ENCODE results near the gene CD70. TPM values are rescaled to one million over a fixed set of nuclear protein-coding genes. Genes with fewer than 3 reads are reported as not detected.
"Not testable (repeated sequence)": the region's sequence is repeated elsewhere in the genome, so short reads cannot be mapped to it uniquely, and the experiment has no call there.

The CD70 gene, protein sequence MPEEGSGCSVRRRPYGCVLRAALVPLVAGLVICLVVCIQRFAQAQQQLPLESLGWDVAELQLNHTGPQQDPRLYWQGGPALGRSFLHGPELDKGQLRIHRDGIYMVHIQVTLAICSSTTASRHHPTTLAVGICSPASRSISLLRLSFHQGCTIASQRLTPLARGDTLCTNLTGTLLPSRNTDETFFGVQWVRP
- 131 and 143 TPM in 2 replicates for total RNA-seq (2014; rRNA removed; shearing (Covaris generic))

- DNase-seq (ENCODE audit: low spot score), result peak; percentile 19
- in situ Hi-C loops (cut with HindIII; ENCODE audit: low sequenced_read_pairs), result no loop called here
Measured at GRCh38 chr19:6590827-6591319, at the start of gene CD70. TSS of gene CD70 (minus strand) at chr19:6591150. CDS start at chr19:6591002, 148 bp downstream.

DNA sequence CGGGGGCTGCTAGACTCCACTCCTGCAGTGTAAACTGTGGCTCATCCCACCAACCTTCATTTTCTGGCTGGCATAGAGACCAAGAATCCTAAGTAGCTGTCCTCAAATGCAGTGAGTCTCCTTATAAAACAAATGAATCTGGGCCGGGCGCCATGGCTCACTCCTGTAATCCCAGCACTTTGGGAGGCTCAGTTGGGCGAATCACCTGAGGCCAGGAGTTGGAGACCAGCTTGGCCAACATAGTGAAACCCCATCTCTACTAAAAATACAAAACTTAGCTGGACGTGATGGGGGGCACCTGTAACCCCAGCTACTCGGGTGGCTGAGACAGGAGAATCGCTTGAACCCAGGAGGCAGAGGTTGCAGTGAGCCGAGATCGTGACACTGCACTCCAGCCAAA, 49.4 kb upstream of the CD70 start:
- DNase-seq (ENCODE audit: low spot score); in situ Hi-C loops (cut with HindIII; ENCODE audit: low sequenced_read_pairs): not testable (repeated sequence)

DNA sequence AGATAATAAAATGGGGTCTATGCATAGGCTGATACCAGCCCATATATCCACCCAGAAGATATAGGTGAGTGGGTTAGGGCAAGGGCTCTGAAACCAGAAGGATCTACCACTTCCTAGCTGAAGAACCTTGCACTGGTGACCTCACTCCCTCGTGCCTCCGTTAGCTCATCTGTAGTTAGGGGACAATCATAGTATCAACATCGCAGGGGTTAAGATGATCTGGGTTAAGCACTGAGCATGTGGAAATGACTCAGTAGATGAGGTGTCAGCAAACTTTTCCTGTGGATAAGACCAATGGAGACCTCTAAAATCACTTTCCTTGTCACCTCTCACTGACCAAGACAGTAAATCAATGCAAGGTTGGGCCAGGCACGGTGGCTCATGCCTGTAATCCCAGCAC, 48.5 kb upstream of the CD70 start:
- DNase-seq (ENCODE audit: low spot score), result no peak
- in situ Hi-C loops (cut with HindIII; ENCODE audit: low sequenced_read_pairs), result no loop called here

DNA sequence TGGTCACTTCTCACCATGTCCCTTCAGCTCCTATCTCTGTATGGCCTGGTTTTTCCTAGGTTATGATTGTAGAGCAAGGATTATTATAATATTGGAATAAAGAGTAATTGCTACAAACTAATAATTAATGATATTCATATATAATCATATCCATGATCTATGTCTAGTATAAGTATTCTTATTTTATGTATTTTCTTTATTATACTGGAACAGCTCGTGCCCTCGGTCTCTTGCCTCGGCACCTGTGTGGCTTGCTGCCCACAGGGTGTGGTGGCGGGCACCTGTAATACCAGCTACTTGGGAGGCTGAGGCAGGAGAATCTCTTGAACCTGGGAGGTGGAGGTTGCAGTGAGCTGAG, 42.5 kb upstream of the CD70 start:
- DNase-seq (ENCODE audit: low spot score), result not testable (repeated sequence)

DNA sequence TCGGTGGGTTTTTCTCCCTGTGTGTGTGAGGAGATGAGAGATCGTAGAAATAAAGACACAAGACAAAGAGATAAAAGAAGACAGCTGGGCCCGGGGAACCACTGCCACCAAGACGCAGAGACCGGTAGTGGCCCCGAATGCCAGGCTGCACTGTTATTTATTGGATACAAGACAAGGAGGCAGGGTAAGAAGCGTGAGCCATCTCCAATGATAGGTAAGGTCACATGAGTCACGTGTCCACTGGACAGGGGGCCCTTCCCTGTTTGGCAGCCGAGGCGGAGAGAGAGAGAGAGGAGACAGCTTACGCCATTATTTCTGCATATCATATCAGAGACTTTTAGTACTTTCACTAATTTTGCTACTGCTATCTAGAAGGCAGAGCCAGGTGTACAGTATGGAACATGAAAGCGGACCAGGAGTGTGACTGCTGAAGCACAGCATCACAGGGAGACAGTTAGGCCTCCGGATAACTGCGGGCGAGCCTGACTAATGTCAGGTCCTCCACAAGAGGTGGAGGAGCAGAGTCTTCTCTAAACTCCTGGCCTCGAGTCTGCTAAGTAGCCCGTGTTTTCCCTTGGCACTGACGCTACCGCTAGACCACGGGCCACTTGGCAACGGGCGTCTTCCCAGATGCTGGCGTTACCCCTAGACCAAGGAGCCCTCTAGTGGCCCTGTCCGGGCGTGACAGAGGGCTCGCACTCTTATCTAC, 42.0 kb upstream of the CD70 start:
- DNase-seq (ENCODE audit: low spot score), result peak; percentile 76
- in situ Hi-C loops (cut with HindIII; ENCODE audit: low sequenced_read_pairs), result not testable (repeated sequence)

More for the DNA sequence above, 42.5 kb upstream of the CD70 start:
- in situ Hi-C loops (cut with HindIII; ENCODE audit: low sequenced_read_pairs), result not testable (repeated sequence)

DNA sequence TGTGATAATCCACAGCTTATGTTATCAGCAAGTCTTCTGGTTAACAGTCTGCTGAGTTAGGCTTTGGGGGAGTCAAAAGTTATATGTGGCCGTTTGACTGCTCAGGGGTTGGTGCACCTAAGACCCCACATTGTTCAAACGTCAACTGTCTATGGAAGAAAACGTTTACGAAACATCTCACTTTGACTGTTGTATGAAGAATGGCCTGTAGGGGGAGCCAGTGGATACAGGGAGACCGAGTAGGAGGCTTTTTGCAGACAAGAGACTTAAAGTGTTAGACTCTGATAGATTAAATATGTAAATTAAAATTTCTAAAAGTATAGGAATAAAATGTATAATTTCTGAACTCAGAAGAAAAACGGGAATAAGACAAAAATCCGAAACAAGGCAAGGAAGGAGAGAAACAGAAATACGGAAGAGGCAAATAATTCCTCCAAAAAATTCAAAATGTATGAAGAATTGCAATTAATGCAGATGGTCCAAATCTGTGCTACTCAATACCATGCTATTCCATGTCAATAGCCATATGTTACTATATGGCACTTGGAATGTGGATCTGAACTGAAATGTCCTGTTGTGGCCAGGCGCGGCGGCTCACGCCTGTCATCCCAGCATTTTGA, 41.2 kb upstream of the CD70 start:
- DNase-seq (ENCODE audit: low spot score), result peak; percentile 79
- in situ Hi-C loops (cut with HindIII; ENCODE audit: low sequenced_read_pairs), result no loop called here

GRCh38 chr19:6626764-6627163, 35.8 kb upstream of the CD70 start:
- in situ Hi-C loops (cut with HindIII; ENCODE audit: low sequenced_read_pairs), result no loop called here
- no peak for DNase-seq (ENCODE audit: low spot score)

DNA sequence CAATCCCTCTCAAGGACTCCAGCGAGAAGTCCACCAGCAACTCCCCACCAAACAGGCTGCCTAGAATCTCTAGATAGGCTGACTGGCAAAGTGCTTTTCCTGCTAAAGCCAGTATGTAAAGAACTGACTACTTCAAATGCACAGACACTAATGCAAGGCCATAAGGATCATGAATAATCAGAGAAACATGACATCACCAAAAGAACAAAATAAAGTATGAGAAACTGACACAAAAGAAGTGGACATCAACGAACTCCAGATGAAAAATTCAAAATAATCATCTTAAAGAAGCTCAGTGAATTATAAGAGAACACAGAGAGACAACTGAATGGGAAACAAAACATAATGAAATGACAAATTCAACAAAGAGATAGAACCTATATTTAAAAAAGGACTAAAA, 26.4 kb upstream of the CD70 start:
- in situ Hi-C loops (cut with HindIII; ENCODE audit: low sequenced_read_pairs), result no loop called here
- DNase-seq (ENCODE audit: low spot score), result no peak

GRCh38 chr19:6616011-6616410, 25.1 kb upstream of the CD70 start:
- no peak for DNase-seq (ENCODE audit: low spot score)
- in situ Hi-C loops (cut with HindIII; ENCODE audit: low sequenced_read_pairs), result no loop called here

GRCh38 chr19:6613711-6614110, 22.8 kb upstream of the CD70 start:
- in situ Hi-C loops (cut with HindIII; ENCODE audit: low sequenced_read_pairs), result no loop called here
- no peak for DNase-seq (ENCODE audit: low spot score)

- no peak for DNase-seq (ENCODE audit: low spot score)
- in situ Hi-C loops (cut with HindIII; ENCODE audit: low sequenced_read_pairs), result no loop called here
Measured at GRCh38 chr19:6610934-6611852, 20.2 kb upstream of the CD70 start.

DNA sequence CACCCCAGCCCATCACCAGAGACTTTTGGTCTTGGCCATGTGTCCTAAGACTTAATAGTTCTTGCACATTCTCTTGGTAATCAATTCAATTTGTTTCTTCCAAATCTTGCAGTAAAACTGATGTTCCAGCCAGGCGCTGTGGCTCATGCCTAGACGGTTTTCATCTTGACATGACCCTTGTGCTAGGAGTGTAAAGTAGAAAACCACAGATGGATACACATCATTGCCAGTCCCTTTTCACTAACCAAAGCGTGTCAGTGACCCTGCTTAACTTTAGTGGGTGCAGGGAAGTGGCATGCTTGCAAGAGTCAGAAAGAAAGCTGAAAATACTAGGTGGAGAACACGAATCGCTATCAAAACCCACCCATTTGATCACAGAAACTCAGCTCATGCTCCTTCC, 18.0 kb upstream of the CD70 start:
- DNase-seq (ENCODE audit: low spot score), result no peak
- in situ Hi-C loops (cut with HindIII; ENCODE audit: low sequenced_read_pairs), result no loop called here

DNA sequence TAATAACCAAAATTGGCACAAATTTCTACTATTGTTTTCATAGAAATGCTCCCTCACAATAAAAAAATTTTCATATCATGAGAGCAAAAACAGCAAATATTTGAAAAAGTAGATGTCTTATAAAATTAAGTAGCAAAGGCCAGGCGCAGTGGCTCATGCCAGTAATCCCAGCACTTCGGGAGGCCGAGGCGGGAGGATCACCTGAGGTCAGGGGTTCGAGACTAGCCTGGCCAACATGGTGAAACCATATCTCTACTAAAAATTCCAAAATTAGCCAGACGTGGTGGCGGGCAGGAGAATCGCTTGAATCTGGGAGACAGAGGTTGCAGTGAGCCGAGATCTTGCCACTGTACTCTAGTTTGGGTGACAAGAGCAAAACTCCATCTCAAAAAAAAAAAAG, 17.2 kb upstream of the CD70 start:
- in situ Hi-C loops (cut with HindIII; ENCODE audit: low sequenced_read_pairs); DNase-seq (ENCODE audit: low spot score): not testable (repeated sequence)

- DNase-seq (ENCODE audit: low spot score); in situ Hi-C loops (cut with HindIII; ENCODE audit: low sequenced_read_pairs): not testable (repeated sequence)
Measured at GRCh38 chr19:6606276-6607070, 15.5 kb upstream of the CD70 start.

DNA sequence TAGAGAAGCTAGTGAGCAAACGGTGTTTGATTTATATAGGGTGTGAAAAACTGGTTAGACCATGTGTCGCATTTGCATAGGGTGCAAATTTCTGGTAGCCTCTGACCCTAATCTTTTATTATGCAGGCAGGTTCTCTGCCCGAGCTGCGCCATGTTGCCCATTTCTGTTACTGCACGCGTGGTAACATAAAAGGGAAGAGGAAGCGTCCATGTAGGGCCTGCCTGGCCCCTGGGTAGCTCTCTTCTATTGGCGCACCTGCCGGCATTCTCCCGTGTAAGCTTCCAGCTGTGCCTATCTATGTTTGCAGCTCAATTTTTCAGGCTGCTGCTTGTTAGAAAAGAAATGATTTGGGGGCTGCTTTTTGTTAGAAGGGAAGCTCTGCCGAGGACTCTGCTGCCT, 14.0 kb upstream of the CD70 start:
- in situ Hi-C loops (cut with HindIII; ENCODE audit: low sequenced_read_pairs), result no loop called here
- no peak for DNase-seq (ENCODE audit: low spot score)

DNA sequence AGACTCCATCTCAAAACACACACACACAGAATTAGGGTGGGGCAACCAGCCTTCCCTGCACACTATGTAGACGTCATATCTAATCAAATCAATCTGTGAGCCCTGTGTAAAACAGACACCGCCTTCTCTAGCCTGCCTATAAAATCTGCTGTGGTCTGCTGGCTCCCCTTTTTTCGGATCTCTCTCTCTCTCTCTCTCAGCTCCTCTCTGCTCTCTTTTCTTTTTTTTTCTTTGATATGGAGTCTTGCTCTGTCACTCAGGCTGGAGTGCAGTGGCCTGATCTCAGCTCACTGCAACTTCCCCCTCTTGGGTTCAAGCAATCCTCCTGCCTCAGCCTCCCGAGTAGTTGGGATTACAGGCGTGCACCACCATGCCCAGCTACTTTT, 11.8 kb upstream of the CD70 start:
- no peak for DNase-seq (ENCODE audit: low spot score)
- in situ Hi-C loops (cut with HindIII; ENCODE audit: low sequenced_read_pairs), result no loop called here

DNA sequence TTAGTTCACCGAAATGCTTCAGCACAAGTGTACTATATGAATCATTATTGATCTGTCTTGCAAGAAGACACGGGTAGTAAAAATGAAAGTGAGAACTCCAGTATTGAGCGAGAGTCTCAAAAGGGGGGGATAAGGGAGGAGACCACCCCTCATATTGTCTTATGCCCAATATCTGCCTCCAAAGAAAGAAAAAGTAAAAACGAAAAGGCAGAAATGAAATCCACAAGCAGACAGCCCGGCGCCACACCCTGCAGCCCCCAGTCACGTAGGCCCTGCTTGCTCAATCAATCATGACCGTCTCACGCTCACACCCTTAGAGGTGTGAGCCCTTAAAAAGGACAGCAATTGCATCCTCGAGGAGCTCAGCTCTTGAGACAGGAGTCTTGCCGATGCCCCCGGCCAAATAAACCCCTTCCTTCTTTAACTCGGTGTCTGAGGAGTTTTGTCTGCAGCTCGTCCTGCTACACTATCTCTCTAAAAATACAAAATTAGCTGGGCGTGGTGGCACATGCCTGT, 10.6 kb upstream of the CD70 start:
- in situ Hi-C loops (cut with HindIII; ENCODE audit: low sequenced_read_pairs); DNase-seq (ENCODE audit: low spot score): not testable (repeated sequence)

DNA sequence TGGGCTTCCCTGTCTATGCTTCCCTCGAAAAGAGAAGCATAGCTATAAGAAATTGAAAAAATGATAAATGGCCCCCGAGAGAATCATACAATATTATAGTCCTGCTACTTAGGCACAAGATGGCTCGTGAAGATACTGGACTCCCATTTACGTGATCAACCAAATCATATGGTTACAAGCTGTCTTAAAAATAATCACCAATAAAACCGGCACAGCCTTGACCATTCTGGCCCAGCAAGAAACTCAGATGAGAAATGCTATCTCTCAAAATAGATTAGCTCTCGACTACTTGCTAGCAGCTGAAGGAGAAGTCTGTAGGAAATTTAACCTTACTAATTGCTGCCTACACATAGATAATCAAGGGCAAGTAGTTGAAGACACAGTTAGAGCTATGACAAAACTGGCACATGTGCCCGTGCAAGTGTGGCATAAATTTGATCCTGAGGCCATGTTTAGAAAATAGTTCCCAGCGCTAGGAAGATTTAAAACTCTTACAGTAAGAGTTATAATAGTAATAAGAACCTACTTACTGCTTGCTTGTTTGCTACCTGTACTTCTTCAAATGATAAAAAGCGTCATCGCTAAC, 10.1 kb upstream of the CD70 start:
- in situ Hi-C loops (cut with HindIII; ENCODE audit: low sequenced_read_pairs); DNase-seq (ENCODE audit: low spot score): not testable (repeated sequence)
